ENCODE measurements around the gene H3-3A.

GRCh38 chr1:226054519-226055327, 7.8 kb upstream of the H3-3A start:
- TF ChIP-seq CTCF (conservative IDR thresholded peaks at IDR 0.05), result no peak
- TF ChIP-seq ZFX (IDR thresholded peaks at IDR 0.05), result no peak

Measured in C4-2B (cell line).